HepG2 (cell line): ENCODE measurements around the gene UNC5CL. TPM values are rescaled to one million over a fixed set of nuclear protein-coding genes. Genes with fewer than 3 reads are reported as not detected.
A peak's percentile ranks its signal among the peaks of the same experiment; 100 is the strongest.

ENCODE experiments used
- FIP1L1 ChIP-seq: fragments of 200-400 bp; formaldehyde crosslinking; IDR thresholded peaks from 2 replicates; pipeline ENCODE4 v1.6.1; 2018; ENCODE audit warnings: low read depth, mild to moderate bottlenecking, low read length, moderate library complexity, borderline replicate concordance; ENCODE audit not compliant: insufficient read depth
- HCFC1 ChIP-seq: fragments of 150-350 bp; IDR thresholded peaks from 2 replicates; pipeline ENCODE4 v1.6.1; 2014; ENCODE audit warnings: low read depth, low read length
- HOXA5 ChIP-seq: sonication (generic); formaldehyde crosslinking; IDR thresholded peaks from 2 replicates; pipeline ENCODE4 v1.4.0; 2020; ENCODE audit warnings: missing genetic modification reagents
- ISL2 ChIP-seq: sonication (generic); formaldehyde crosslinking; IDR thresholded peaks from 2 replicates; pipeline ENCODE4 v1.5.0; 2020; ENCODE audit warnings: missing genetic modification reagents
- JUNB ChIP-seq: sonication (generic); formaldehyde crosslinking; IDR thresholded peaks from 2 replicates; pipeline ENCODE4 v1.8.0; 2022; ENCODE audit warnings: missing genetic modification reagents, mild to moderate bottlenecking, borderline replicate concordance
- KLF15 ChIP-seq: sonication (generic); formaldehyde crosslinking; IDR thresholded peaks from 2 replicates; pipeline ENCODE4 v1.8.1; 2023; ENCODE audit warnings: borderline replicate concordance, mild to moderate bottlenecking, inconsistent platforms, missing genetic modification reagents, mixed read lengths
- MAFK ChIP-seq, 2 experiments: IDR thresholded peaks in 1 of 2; conservative IDR thresholded peaks in 1 of 2; 2 replicates each; pipeline ENCODE4 v1.6.1; 2011; ENCODE audit warnings: improper control_type of control experiment in 2 of 2, low read length in 2 of 2
- SMAD9 ChIP-seq: sonication (generic); formaldehyde crosslinking; IDR thresholded peaks from 2 replicates; pipeline ENCODE4 v1.5.1; 2020; ENCODE audit warnings: mild to moderate bottlenecking, missing genetic modification reagents
- TCF7L2 ChIP-seq: IDR thresholded peaks from 2 replicates; pipeline ENCODE4 v1.6.1; 2011; ENCODE audit warnings: mild to moderate bottlenecking, low read depth, low read length, moderate library complexity
- ZBTB49 ChIP-seq: sonication (generic); formaldehyde crosslinking; IDR thresholded peaks from 2 replicates; pipeline ENCODE4 v1.4.0; 2020; ENCODE audit warnings: missing genetic modification reagents, borderline replicate concordance
- ZNF180 ChIP-seq: sonication (generic); formaldehyde crosslinking; IDR thresholded peaks from 2 replicates; pipeline ENCODE4 v1.4.0; 2020; ENCODE audit warnings: low read depth, missing genetic modification reagents, borderline replicate concordance
- ZNF253 ChIP-seq: sonication (generic); formaldehyde crosslinking; IDR thresholded peaks from 2 replicates; pipeline ENCODE4 v1.8.0; 2022; ENCODE audit warnings: mild to moderate bottlenecking, missing genetic modification reagents, borderline replicate concordance
- ZNF282 ChIP-seq: fragments of 450-650 bp; IDR thresholded peaks from 2 replicates; pipeline ENCODE4 v1.6.1; 2018; ENCODE audit not compliant: partially characterized antibody
- ZNF44 ChIP-seq: sonication (generic); formaldehyde crosslinking; IDR thresholded peaks from 2 replicates; pipeline ENCODE4 v1.5.1; 2020; ENCODE audit warnings: mild to moderate bottlenecking, missing genetic modification reagents
- ZNF570 ChIP-seq: sonication (generic); formaldehyde crosslinking; IDR thresholded peaks from 2 replicates; pipeline ENCODE4 v1.4.0; 2020; ENCODE audit warnings: mild to moderate bottlenecking, missing genetic modification reagents, borderline replicate concordance
- ZSCAN21 ChIP-seq: sonication (generic); formaldehyde crosslinking; IDR thresholded peaks from 2 replicates; pipeline ENCODE4 v1.8.0; 2022; ENCODE audit warnings: mild to moderate bottlenecking, missing genetic modification reagents, moderate library complexity, borderline replicate concordance
- polyA plus RNA-seq, 8 experiments: library from polyadenylated mRNA; depleted of rRNA in 3 of 8; stranded (reverse) in 7 of 8; unstranded in 1 of 8; fragments of >200 nt; fragmentation: Illumina TruSeq in 4 of 8; extraction: Trizol in 4 of 8; gene quantifications; 2 replicates each; pipeline versions ENCODE4 v1.2.1 to v1.2.3, GENCODE V29; 2011 to 2016; ENCODE audit warnings: low read depth in 4 of 8, missing spikeins in 1 of 8, mixed read lengths in 1 of 8; ENCODE audit not compliant: insufficient read depth in 1 of 8
- total RNA-seq, 5 experiments: library from RNA; depleted of rRNA; stranded (reverse); fragments of >200 nt; fragmentation: Illumina TruSeq; extraction: Trizol; gene quantifications; 2 replicates each; pipeline ENCODE4 v1.2.3, GENCODE V29; 2016; ENCODE audit warnings: low read depth in 1 of 5
- TF ChIP-seq, protein P1 (sequence below): sonication (generic); formaldehyde crosslinking; IDR thresholded peaks from 2 replicates; pipeline ENCODE4 v1.5.0; 2020; ENCODE audit warnings: missing genetic modification reagents
- TF ChIP-seq, protein P2 (sequence below): sonication (generic); formaldehyde crosslinking; IDR thresholded peaks from 2 replicates; pipeline ENCODE4 v1.5.0; 2020; ENCODE audit warnings: missing genetic modification reagents
- TF ChIP-seq, protein P3 (sequence below): sonication (generic); formaldehyde crosslinking; IDR thresholded peaks from 2 replicates; pipeline ENCODE4 v1.4.0; 2020; ENCODE audit warnings: missing genetic modification reagents, mild to moderate bottlenecking, borderline replicate concordance
- TF ChIP-seq, protein P4 (sequence below): sonication (generic); formaldehyde crosslinking; IDR thresholded peaks from 2 replicates; pipeline ENCODE4 v1.8.0; 2022; ENCODE audit warnings: low read depth, missing genetic modification reagents

The UNC5CL gene
- total and polyA plus RNA-seq, 2 of the 13 experiments (the other 11 are each of a cell fraction or from before 2014, with no cell fraction given): 2.4 to 2.5 TPM

- TF ChIP-seq, protein P1, sequence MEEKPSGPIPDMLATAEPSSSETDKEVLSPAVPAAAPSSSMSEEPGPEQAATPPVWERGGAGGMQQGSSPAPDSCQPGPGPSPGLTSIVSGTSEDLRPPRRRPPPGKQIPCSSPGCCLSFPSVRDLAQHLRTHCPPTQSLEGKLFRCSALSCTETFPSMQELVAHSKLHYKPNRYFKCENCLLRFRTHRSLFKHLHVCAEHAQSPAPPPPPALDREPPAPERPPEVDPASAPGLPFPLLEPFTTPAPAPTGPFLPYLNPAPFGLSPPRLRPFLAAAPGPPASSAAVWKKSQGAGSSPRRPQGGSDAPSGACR (CRISPR knock-in tag): peak; percentile 75; the same call in 1 of the 2 replicates
- TF ChIP-seq, protein P2, sequence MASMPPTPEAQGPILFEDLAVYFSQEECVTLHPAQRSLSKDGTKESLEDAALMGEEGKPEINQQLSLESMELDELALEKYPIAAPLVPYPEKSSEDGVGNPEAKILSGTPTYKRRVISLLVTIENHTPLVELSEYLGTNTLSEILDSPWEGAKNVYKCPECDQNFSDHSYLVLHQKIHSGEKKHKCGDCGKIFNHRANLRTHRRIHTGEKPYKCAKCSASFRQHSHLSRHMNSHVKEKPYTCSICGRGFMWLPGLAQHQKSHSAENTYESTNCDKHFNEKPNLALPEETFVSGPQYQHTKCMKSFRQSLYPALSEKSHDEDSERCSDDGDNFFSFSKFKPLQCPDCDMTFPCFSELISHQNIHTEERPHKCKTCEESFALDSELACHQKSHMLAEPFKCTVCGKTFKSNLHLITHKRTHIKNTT (CRISPR knock-in tag): peak; percentile 65; the same call in 1 of the 2 replicates
- TF ChIP-seq ZNF282 (no peak), ZBTB49 (CRISPR knock-in tag) (no peak), HOXA5 (CRISPR knock-in tag) (peak; percentile 72; the same call in 1 of the 2 replicates), ZSCAN21 (CRISPR knock-in tag) (peak; percentile 54; the same call in 1 of the 2 replicates), MAFK (conservative IDR thresholded peaks at IDR 0.05 in 1 of 2, IDR thresholded peaks at IDR 0.05 in 1 of 2; ENCODE audit: low read length in 2 of 2) (no peak), JUNB (CRISPR knock-in tag) (no peak), ZNF253 (CRISPR knock-in tag) (peak; percentile 66; the same call in 1 of the 2 replicates), FIP1L1 (0 out of 2 replicates have a peak, but pooled peaks have one; percentile 77), ZNF570 (CRISPR knock-in tag) (no peak), ZNF44 (CRISPR knock-in tag) (peak; percentile 18; the same call in 1 of the 2 replicates), ISL2 (peak; percentile 21; the same call in 1 of the 2 replicates), HCFC1 (no peak; the same call in 1 of the 2 replicates), ZNF180 (CRISPR knock-in tag) (no peak), SMAD9 (CRISPR knock-in tag) (no peak), TCF7L2 (no peak), KLF15 (CRISPR knock-in tag) (no peak; the same call in 1 of the 2 replicates)
- TF ChIP-seq, protein P3, sequence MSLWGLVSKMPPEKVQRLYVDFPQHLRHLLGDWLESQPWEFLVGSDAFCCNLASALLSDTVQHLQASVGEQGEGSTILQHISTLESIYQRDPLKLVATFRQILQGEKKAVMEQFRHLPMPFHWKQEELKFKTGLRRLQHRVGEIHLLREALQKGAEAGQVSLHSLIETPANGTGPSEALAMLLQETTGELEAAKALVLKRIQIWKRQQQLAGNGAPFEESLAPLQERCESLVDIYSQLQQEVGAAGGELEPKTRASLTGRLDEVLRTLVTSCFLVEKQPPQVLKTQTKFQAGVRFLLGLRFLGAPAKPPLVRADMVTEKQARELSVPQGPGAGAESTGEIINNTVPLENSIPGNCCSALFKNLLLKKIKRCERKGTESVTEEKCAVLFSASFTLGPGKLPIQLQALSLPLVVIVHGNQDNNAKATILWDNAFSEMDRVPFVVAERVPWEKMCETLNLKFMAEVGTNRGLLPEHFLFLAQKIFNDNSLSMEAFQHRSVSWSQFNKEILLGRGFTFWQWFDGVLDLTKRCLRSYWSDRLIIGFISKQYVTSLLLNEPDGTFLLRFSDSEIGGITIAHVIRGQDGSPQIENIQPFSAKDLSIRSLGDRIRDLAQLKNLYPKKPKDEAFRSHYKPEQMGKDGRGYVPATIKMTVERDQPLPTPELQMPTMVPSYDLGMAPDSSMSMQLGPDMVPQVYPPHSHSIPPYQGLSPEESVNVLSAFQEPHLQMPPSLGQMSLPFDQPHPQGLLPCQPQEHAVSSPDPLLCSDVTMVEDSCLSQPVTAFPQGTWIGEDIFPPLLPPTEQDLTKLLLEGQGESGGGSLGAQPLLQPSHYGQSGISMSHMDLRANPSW: no peak
- TF ChIP-seq, protein P4, sequence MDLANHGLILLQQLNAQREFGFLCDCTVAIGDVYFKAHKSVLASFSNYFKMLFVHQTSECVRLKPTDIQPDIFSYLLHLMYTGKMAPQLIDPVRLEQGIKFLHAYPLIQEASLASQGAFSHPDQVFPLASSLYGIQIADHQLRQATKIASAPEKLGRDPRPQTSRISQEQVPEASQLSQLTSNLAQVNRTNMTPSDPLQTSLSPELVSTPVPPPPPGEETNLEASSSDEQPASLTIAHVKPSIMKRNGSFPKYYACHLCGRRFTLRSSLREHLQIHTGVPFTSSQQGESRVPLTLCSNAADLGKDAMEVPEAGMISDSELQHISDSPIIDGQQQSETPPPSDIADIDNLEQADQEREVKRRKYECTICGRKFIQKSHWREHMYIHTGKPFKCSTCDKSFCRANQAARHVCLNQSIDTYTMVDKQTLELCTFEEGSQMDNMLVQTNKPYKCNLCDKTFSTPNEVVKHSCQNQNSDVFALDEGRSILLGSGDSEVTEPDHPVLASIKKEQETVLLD: peak; percentile 95
Measured at GRCh38 chr6:41073203-41073967, 34.4 kb upstream of the UNC5CL start (continued).
